SK-N-SH treated with all-trans-retinoic acid at 6 μM for 48 hours (cell line): ENCODE results near the gene SQSTM1.

Experiments used
- ARNTL ChIP-seq: fragments of 450-650 bp; formaldehyde crosslinking; IDR thresholded peaks from 2 replicates; pipeline ENCODE4 v1.5.0; 2020; ENCODE audit warnings: low read depth, mild to moderate bottlenecking, moderate library complexity, borderline replicate concordance
- CSDC2 ChIP-seq: fragments of 250-450 bp; sonication (Bioruptor Pico); IDR thresholded peaks from 2 replicates; pipeline ENCODE4 v1.5.0; 2020; ENCODE audit warnings: mild to moderate bottlenecking, moderate library complexity
- ISL1 ChIP-seq: fragments of 250-450 bp; sonication (Bioruptor Pico); IDR thresholded peaks from 2 replicates; pipeline ENCODE4 v2.1.2; 2022; ENCODE audit warnings: mild to moderate bottlenecking, moderate library complexity
- OSR1 ChIP-seq: fragments of 250-450 bp; sonication (Bioruptor Pico); IDR thresholded peaks from 2 replicates; pipeline ENCODE4 v1.8.0; 2022; ENCODE audit warnings: moderate library complexity, mild to moderate bottlenecking, inconsistent platforms
- PATZ1 ChIP-seq: fragments of 250-450 bp; sonication (Bioruptor Pico); IDR thresholded peaks from 2 replicates; pipeline ENCODE4 v1.8.0; 2020; ENCODE audit warnings: mild to moderate bottlenecking, moderate library complexity, borderline replicate concordance
- PPARA ChIP-seq: fragments of 250-450 bp; sonication (Bioruptor Pico); IDR thresholded peaks from 2 replicates; pipeline ENCODE4 v1.5.0; 2020; ENCODE audit warnings: mild to moderate bottlenecking, borderline replicate concordance
- RARB ChIP-seq: fragments of 250-450 bp; sonication (Bioruptor Pico); IDR thresholded peaks from 2 replicates; pipeline ENCODE4 v1.8.0; 2021; ENCODE audit warnings: mild to moderate bottlenecking, moderate library complexity
- TCF4 ChIP-seq: fragments of 250-450 bp; sonication (Bioruptor Pico); IDR thresholded peaks from 2 replicates; pipeline ENCODE4 v1.8.0; 2021; ENCODE audit warnings: mild to moderate bottlenecking, moderate library complexity, borderline replicate concordance
- TOX ChIP-seq: fragments of 250-450 bp; sonication (Bioruptor Pico); IDR thresholded peaks from 2 replicates; pipeline ENCODE4 v1.8.0; 2021; ENCODE audit warnings: mild to moderate bottlenecking, moderate library complexity, borderline replicate concordance
- TSHZ2 ChIP-seq: fragments of 250-450 bp; sonication (Bioruptor Pico); IDR thresholded peaks from 2 replicates; pipeline ENCODE4 v1.5.0; 2020; ENCODE audit warnings: mild to moderate bottlenecking, moderate library complexity
- ZC3H10 ChIP-seq: fragments of 250-450 bp; sonication (Bioruptor Pico); IDR thresholded peaks from 2 replicates; pipeline ENCODE4 v1.5.1; 2021; ENCODE audit warnings: mild to moderate bottlenecking, moderate library complexity
- ZFP30 ChIP-seq: fragments of 450-650 bp; formaldehyde crosslinking; IDR thresholded peaks from 2 replicates; pipeline ENCODE4 v1.5.0; 2022; ENCODE audit warnings: mild to moderate bottlenecking, moderate library complexity
- ZNF565 ChIP-seq: fragments of 450-650 bp; formaldehyde crosslinking; conservative IDR thresholded peaks from 2 replicates; pipeline ENCODE4 v1.5.0; 2020; ENCODE audit warnings: low read depth, mild to moderate bottlenecking, moderate library complexity
- ZNF8 ChIP-seq: fragments of 450-650 bp; formaldehyde crosslinking; IDR thresholded peaks from 2 replicates; pipeline ENCODE4 v1.5.0; 2020; ENCODE audit warnings: mild to moderate bottlenecking, moderate library complexity

GRCh38 chr5:179860301-179860700 lies 39.6 kb downstream of the SQSTM1 start:
- TF ChIP-seq TCF4 (CRISPR knock-in tag) (no peak), ZNF565 (CRISPR knock-in tag) (no peak), CSDC2 (CRISPR knock-in tag) (no peak), ZNF8 (CRISPR knock-in tag) (no peak), ZC3H10 (CRISPR knock-in tag) (no peak), PPARA (CRISPR knock-in tag) (no peak), RARB (CRISPR knock-in tag) (no peak), ARNTL (CRISPR knock-in tag) (no peak), PATZ1 (CRISPR knock-in tag) (no peak), TSHZ2 (CRISPR knock-in tag) (no peak), TOX (CRISPR knock-in tag) (no peak), ISL1 (CRISPR knock-in tag) (no peak), OSR1 (CRISPR knock-in tag) (no peak), ZFP30 (CRISPR knock-in tag) (no peak)
